KBM-7 (cell line): Measurements from ENCODE around the gene ANKFY1.
"Not testable (repeated sequence)": the region's sequence is repeated elsewhere in the genome, so short reads cannot be mapped to it uniquely, and the experiment has no call there.

Experiments used
- DNase-seq: peaks from one replicate; pipeline ENCODE4 v3.0.0-alpha.2; 2015
- in situ Hi-C: fragments of 300-500 bp; cut with MboI; formaldehyde crosslinking; loops from 2 replicates; pipeline ENCODE4 v1.14.3; 2020; ENCODE audit warnings: low sequenced_read_pairs, low pct_unique_long_range_greater_than_20kb, mixed read lengths

Gene ANKFY1

GRCh38 chr17:4221899-4222659, 41.7 kb downstream of the ANKFY1 start:
- DNase-seq = no peak
- in situ Hi-C loops = no loop called here

DNA sequence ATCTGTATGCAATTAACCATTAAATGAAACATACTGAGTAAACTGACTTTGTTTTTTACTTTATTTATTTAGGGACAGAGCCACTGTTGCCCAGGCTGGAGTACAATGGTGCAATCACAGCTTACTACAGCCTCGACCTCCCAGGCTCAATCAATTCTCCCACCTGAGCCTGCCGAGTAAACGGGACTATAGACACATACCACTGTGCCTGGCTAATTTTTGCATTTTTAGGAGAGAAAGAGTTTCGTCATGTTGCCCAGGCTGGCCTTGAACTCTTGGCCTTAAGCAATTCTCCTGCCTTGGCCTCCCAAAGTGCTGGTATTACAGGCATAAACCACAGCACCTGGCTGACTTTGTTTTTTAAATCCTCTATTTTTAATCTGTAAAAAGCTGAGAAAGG, 42.6 kb downstream of the ANKFY1 start:
- DNase-seq = no peak
- in situ Hi-C loops = no loop called here

GRCh38 chr17:4220655-4221054, 43.1 kb downstream of the ANKFY1 start:
- no peak for DNase-seq
- in situ Hi-C loops = no loop called here

GRCh38 chr17:4219241-4219640, 44.5 kb downstream of the ANKFY1 start:
- no peak for DNase-seq
- in situ Hi-C loops = no loop called here

- no peak for DNase-seq
Observed at GRCh38 chr17:4215882-4216570, 47.8 kb downstream of the ANKFY1 start.

GRCh38 chr17:4214157-4214556, 49.6 kb downstream of the ANKFY1 start:
- in situ Hi-C loops = no loop called here
- no peak for DNase-seq

More at GRCh38 chr17:4215882-4216570, 47.8 kb downstream of the ANKFY1 start:
- in situ Hi-C loops = no loop called here

DNA sequence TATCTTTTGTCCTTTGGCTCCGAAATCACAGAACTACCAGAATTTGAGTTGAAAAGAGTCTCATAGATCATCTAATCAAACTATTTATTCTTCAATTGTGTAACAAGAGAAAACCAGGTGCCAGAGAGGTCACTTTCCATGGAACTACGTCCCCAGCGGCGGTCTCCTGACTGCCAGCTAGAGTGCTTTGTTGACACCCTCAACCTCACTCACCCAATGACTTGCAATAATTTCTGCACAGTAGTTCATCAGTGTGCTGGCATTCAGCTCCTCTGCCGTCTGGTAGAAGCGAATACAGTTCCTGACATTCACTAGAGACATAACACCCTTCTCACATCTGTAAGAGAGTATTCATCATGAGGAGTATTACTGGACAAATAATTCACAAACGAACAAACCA, 54.2 kb downstream of the ANKFY1 start:
- in situ Hi-C loops = no loop called here
- DNase-seq = no peak

- no peak for DNase-seq
- in situ Hi-C loops = no loop called here
Observed at GRCh38 chr17:4208238-4208637, 55.5 kb downstream of the ANKFY1 start.

DNA sequence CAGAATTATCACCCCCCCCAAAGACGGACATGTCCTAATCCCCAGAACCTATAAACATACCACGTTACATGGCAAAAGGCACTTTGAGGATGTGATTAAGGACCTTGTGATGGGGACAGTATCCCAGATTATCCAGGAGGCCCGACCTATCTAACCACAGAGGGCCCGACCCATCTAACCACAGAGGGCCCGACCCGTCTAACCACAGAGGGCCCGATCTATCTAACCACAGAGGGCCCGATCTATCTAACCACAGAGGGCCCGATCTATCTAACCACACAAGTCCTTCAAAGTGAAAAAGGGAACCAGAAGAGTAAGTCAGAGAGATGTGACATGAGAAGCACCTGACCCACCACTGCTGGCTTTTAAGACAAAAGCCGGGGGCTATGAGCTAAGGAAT, 56.8 kb downstream of the ANKFY1 start:
- in situ Hi-C loops = no loop called here

DNA sequence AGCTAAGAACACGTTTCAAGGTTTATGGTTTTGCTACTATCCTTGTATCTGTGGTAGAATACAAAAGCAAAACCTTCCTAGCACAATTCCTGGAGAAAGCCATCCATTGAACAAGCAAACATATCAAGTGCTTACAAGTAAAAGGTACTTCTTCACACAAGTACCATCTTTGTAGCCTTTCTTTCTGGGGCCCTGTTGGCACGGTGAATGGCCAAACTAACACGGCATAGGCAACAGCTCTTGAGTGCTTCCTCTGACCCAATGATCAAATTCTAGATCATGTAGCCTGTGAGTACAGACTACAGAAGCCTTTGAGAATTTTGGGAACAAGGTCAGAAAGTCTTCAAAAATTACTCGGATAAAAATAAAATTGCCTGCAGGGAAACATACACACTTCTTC, 57.9 kb downstream of the ANKFY1 start:
- in situ Hi-C loops = no loop called here
- no peak for DNase-seq

More for the DNA sequence above, 56.8 kb downstream of the ANKFY1 start:
- DNase-seq = peak; percentile 80

GRCh38 chr17:4204710-4205173, 59.0 kb downstream of the ANKFY1 start:
- no peak for DNase-seq
- in situ Hi-C loops = no loop called here

- in situ Hi-C loops = no loop called here
- no peak for DNase-seq
Observed at GRCh38 chr17:4204190-4204589, 59.6 kb downstream of the ANKFY1 start.

DNA sequence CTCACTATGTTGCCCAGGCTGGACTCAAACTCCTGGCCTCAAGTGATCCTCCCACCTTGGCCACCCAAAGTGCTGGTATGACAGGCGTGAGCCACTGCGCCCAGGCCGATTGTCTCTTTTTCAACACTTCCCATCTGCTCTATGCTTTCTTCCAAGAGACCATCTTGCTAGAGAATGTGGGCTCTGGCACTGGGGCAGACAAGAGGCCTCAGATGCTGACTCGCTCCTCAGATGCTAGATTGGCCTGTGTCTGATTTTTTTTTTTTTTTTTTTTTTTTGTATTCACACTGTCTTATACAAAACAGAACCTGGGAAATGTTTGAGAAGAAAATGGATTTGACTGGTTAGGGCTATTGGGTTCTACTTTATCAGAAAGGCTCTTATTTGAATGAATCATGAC, 62.6 kb downstream of the ANKFY1 start:
- DNase-seq = no peak
- in situ Hi-C loops = no loop called here

GRCh38 chr17:4199818-4200402, 63.9 kb downstream of the ANKFY1 start:
- in situ Hi-C loops = no loop called here
- peak; percentile 47 for DNase-seq

- no peak for DNase-seq
- in situ Hi-C loops = no loop called here
Observed at GRCh38 chr17:4198995-4199394, 64.8 kb downstream of the ANKFY1 start.

DNA sequence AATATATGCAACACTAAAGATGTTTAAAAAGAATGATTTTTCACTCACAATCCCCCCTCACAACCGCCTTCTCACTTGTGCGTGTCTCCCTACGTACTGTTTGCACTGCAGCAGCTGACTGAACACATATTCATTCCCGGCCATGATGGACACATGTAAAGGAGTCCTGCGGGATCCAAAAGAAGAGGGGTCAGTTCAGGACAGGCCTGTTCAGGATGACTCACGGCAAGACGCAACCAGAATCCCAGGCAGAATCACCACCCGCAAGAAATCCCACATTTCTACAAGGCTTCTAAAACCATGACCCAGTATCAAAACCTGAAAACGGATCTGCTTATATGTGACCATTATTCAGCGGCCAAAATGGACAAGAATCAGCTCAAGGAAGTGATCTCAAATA, 68.5 kb downstream of the ANKFY1 start:
- DNase-seq = no peak
- in situ Hi-C loops = no loop called here

- no peak for DNase-seq
- in situ Hi-C loops = no loop called here
Observed at GRCh38 chr17:4194796-4195195, 69.0 kb downstream of the ANKFY1 start.

- in situ Hi-C loops = not testable (repeated sequence)
Observed at GRCh38 chr17:4190791-4191190, 73.0 kb downstream of the ANKFY1 start.

DNA sequence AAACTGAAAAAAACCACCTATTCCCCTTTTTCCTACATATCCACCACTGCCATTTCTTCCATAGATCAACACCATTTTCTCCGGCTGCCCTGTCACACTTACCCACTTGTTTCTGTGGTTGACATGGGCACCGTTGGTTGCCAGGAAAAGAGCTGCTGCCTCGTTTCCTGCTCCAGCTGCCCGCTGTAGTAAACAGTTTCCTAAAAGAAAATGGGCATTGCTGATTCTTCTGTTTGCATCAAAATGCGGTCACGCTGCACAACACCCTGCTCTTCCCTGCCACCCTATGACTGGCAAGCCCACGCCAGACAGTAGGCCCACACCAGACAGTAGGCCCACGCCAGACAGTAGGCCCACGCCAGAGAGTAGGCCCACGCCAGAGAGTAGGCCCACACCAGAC, 74.5 kb downstream of the ANKFY1 start:
- DNase-seq = no peak
- in situ Hi-C loops = no loop called here

More at GRCh38 chr17:4190791-4191190, 73.0 kb downstream of the ANKFY1 start:
- not testable (repeated sequence) for DNase-seq

DNA sequence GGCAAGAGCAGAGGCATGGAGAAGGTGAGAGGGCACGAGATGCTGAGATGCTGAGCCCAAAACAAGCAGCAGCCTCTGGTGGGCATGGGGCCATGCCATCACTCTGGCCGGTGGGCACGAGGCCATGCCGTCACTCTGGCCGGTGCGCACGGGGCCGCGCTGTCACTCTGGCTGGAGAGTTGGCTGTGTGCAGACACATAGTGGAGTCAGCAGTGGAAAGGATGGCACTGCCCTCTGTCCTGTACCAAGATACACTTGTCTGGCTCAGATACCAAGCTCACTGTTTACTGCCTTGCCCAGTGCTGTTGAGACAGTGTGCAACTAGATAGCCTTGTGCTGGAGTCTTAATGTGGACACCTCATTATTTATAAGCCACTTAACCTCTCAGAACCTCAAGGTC, 75.7 kb downstream of the ANKFY1 start:
- in situ Hi-C loops = no loop called here
- no peak for DNase-seq
